Adipose tissue (tissue), 3 donors: ENCODE measurements around the gene PLPP3. TPM values are rescaled to one million over a fixed set of nuclear protein-coding genes. Genes with fewer than 3 reads are reported as not detected.
A peak's percentile ranks its signal among the peaks of the same experiment; 100 is the strongest.

Experiments used
- H3K27ac ChIP-seq: one replicate; pipeline ENCODE4 v1.5.1; 2013; ENCODE audit warnings: low read depth, low read length
- WGBS, 3 donors: extraction: QIAGEN DNeasy Blood & Tissue Kit; methylation state at CpG; one replicate each; pipeline ENCODE4 v1.1.7; 2013; 5-methylcytosine and 5-hydroxymethylcytosine counted together
- polyA plus RNA-seq, 3 donors: library from polyadenylated mRNA; stranded (reverse); fragments of 200-250 nt; gene quantifications; one replicate each; pipeline ENCODE4 v1.2.3, GENCODE V29; 2013
- donor health status: healthy with polysubstance abuse.
- donor health status: Bipolar disorder and iron deficiency.
- donor health status: healthy.

The PLPP3 gene
- polyA plus RNA-seq, 3 donors, result 24.1 to 174 (median 93.5) TPM

- WGBS, 3 donors, result 1% methylated on average over 56 to 64 of the region's 64 CpGs
Observed at GRCh38 chr1:56578138-56578962, 1.0 kb downstream of the PLPP3 start.

DNA sequence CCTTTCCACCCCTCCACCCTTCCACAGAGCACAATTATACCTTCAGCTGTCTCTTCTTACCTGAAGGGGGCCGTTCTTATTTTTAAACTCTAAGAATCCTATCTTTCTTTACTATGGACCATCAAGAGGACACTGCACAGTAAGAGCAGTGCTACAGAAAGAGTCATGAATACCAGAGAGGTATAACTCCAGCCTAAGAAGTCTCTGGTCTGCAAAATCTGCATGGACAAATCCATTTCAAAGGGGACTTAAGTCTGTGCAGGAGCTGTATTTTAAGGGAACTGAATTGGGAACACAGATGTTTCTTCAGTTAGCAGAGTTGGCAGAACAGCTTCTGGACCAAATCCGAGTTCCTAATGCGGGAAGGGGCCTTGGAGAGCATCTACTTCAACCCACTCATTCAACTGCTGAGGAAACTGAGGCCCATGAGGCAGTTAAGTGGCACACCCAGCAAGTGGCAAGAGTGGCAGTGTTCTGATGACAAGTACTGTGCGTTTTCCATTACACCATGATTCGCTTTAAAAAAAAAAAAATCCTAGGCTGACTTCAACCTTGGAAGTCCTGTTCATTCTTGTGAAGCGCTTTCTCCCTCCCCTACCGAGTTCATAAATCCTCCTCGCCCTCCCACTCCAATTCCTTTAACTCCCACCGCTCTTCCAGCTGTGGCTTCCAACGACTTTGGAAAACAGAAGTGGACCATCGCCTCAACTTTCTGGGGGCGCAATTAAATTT lies 1.8 kb downstream of the PLPP3 start:
- 11 to 25% (median 19%) methylated on average over 12 of the region's 12 CpGs for WGBS, 3 donors

More at GRCh38 chr1:56578138-56578962, 1.0 kb downstream of the PLPP3 start:
- peak overlapping the region; percentile 68 for H3K27ac ChIP-seq

GRCh38 chr1:56576880-56577405 lies 2.4 kb downstream of the PLPP3 start:
- H3K27ac ChIP-seq, result no peak overlapping the region
- WGBS, 3 donors, result 0 to 8% (median 0%) methylated on average over 1 of the region's 1 CpG

More for the DNA sequence above, 1.8 kb downstream of the PLPP3 start:
- peak overlapping the region; percentile 61 for H3K27ac ChIP-seq

DNA sequence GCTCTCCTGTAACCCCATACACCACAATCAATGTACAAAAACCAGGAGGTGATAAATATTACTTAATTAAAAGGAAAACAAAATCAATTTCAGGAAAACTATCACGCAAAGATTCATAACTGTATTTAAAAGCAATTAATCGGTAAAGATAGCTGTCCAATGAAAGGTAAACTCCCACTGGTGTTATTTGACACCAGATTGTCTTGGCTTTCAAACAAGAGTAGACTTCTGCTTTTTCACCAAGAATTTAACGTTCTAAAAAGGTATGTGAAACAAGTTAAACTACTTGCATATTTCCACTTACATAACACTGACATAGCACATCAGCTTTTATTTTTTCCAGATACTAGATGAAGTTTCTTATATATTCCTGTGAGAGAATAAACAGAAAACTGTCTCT lies 3.5 kb downstream of the PLPP3 start:
- 8 to 20% (median 16%) methylated on average over 3 of the region's 3 CpGs for WGBS, 3 donors

DNA sequence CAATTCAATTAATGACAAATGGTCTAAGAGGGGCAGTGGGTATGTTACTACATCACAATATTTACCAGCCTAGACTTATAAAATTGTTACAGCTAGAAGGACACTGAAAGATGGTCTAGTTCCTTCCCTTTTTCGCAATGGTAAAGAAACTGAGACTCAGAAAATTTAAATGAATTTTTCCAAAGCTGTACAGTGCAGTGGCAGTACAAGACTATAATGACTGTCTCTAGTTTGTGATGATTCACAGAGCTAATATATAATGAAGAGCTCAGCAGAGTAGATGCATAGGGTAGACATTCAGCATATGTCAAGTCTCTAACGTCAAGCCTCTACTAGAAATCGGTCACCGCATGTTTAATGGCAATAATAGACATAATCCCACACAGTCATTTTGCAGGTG lies 4.6 kb downstream of the PLPP3 start:
- WGBS, 3 donors, result 48 to 67% (median 59%) methylated on average over 4 of the region's 4 CpGs
- no peak overlapping the region for H3K27ac ChIP-seq

More for the DNA sequence above, 3.5 kb downstream of the PLPP3 start:
- H3K27ac ChIP-seq, result no peak overlapping the region

GRCh38 chr1:56573311-56573710 lies 6.1 kb downstream of the PLPP3 start:
- H3K27ac ChIP-seq, result no peak overlapping the region
- 24 to 47% (median 42%) methylated on average over 4 of the region's 4 CpGs for WGBS, 3 donors

- no peak overlapping the region for H3K27ac ChIP-seq
- WGBS, 3 donors, result 50 to 62% (median 59%) methylated on average over 4 of the region's 4 CpGs
Observed at GRCh38 chr1:56572334-56573050, 6.9 kb downstream of the PLPP3 start.

GRCh38 chr1:56571448-56571847 lies 7.9 kb downstream of the PLPP3 start:
- no peak overlapping the region for H3K27ac ChIP-seq
- WGBS, 3 donors, result 26 to 80% (median 71%) methylated on average over 1 of the region's 1 CpG

GRCh38 chr1:56570924-56571372 lies 8.4 kb downstream of the PLPP3 start:
- WGBS, 3 donors, result 26 to 69% (median 66%) methylated on average over 5 of the region's 5 CpGs
- no peak overlapping the region for H3K27ac ChIP-seq

GRCh38 chr1:56569661-56570060 lies 9.7 kb downstream of the PLPP3 start:
- 24 to 92% (median 81%) methylated on average over 1 of the region's 1 CpG for WGBS, 3 donors
- H3K27ac ChIP-seq, result no peak overlapping the region

DNA sequence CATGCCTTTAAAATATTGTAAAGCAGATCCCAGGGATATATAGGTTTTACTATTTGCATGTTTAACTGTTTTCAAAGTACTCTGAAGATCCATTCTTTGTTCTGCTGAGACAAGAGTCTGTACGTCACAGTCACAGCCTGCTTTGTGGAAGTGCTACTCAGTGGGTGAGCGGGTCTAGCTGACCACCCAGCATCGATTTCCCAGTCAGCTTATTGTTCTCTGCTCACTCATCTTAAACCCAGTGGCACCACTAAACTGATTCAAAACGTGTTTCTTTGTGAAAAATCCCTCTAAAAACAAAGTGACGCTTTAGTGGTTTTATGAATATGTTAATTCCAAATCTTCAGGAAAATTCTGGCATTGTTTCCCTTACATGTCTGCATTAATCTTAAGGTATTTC lies 12.4 kb downstream of the PLPP3 start:
- 73 to 77% (median 75%) methylated on average over 5 of the region's 5 CpGs for WGBS, 3 donors
- H3K27ac ChIP-seq, result no peak overlapping the region

DNA sequence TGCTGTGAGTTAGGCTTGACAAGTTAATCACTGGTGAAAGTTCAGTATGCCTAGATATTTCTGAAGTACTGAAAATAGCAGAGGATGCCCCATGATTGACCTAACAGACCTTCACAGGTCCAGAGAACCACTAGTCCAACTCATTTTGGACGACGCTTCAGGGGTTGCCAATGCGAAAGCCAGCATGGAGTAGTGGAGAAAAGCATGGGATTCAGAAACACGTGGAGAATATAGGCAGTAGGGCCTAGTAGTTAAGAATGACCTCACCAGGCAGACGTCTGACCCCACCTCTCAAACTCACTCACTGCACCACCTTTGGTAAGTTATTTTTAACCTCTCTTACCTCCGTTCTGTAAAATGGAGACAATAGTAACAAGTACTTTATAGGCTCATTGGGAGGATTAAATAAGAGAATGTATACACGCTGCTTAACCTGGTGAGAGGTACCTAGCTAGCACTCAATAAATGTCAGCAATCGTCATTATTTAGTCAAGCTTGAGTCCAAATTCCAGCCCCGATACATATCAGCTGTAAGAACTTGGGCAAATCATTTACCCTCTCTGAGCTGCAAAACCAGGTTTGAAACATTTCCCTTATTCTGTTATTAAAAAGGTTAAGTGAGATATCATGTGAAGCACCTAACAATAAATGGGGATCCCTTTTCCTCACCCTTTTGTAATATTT lies 13.2 kb downstream of the PLPP3 start:
- no peak overlapping the region for H3K27ac ChIP-seq
- 51 to 79% (median 72%) methylated on average over 9 of the region's 9 CpGs for WGBS, 3 donors

DNA sequence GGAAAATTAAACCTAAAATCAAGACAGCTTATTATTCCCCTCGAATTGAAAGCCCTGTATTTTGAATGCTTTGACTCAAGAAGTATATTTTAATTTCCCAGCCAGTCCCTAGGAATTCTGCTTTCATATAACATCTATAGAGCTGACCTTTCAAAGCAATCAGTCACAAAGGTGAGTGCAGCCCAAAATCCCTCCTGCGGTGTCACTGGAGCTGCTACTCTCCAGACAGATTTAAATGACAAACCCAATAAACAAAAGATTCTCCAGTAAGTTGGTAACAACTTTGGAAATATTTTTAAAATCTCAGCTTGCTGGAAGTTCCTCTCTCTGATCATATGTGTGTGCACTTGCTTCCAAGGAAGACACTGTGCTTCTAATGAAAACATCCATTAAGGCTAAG lies 14.7 kb downstream of the PLPP3 start:
- H3K27ac ChIP-seq, result no peak overlapping the region
- 73 to 81% (median 76%) methylated on average over 2 of the region's 2 CpGs for WGBS, 3 donors

DNA sequence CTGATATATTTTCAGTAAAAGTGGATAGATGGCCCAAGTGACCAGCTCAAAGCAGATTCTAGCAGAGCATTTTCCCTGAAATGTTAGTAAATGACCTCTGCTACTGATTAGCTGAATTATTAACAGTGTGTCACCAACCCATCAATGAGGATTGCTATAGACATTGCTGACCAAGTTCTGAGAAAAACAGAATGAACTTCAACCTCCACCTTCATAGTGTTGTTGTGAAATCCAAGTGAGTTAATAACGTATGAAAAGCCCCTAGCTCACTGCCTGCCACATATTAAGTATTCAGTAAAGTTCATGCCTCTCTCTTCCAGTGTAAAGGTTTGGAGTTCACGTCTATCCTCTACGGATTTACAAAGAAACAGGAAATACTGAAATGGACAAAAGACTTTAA lies 15.8 kb downstream of the PLPP3 start:
- H3K27ac ChIP-seq, result no peak overlapping the region
- WGBS, 3 donors, result 43 to 57% (median 53%) methylated on average over 3 of the region's 3 CpGs

GRCh38 chr1:56562891-56563452 lies 16.4 kb downstream of the PLPP3 start:
- 23 to 76% (median 68%) methylated on average over 2 of the region's 2 CpGs for WGBS, 3 donors

GRCh38 chr1:56561227-56562019 lies 17.9 kb downstream of the PLPP3 start:
- H3K27ac ChIP-seq, result no peak overlapping the region
- 59 to 93% (median 71%) methylated on average over 8 of the region's 8 CpGs for WGBS, 3 donors

More at GRCh38 chr1:56562891-56563452, 16.4 kb downstream of the PLPP3 start:
- H3K27ac ChIP-seq, result no peak overlapping the region

DNA sequence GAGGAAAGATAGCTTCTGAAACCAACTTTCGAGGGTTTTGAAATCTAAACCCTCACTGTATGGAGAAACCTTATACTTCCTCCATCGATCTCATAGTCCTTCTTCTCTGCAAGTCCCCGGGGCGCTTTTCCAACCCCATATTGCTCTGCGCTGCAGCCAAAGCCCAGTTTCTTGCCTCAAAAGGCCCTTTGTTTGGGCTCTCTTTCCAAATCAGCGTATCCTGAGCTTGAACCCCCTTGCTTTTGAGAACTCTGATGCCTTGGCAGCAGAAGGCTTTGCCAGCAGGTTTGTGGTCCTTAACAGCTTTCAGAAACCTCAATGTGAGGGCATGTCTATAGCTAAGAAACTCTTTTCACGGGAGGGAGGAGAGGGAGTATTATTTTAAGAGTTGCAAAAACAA lies 21.6 kb downstream of the PLPP3 start:
- 56 to 86% (median 68%) methylated on average over 7 of the region's 7 CpGs for WGBS, 3 donors
- H3K27ac ChIP-seq, result no peak overlapping the region
